Right lobe of liver (tissue), 4 donors: ENCODE measurements around the gene NANS.

Source experiments
- CTCF ChIP-seq, 4 donors: fragments of 200-600 bp in 3 of 4; fragments of 450-650 bp in 1 of 4; IDR thresholded peaks; one replicate each; pipeline versions ENCODE4 v1.5.1 to v1.8.0; 2016 to 2022; ENCODE audit warnings: antibody characterized with exemption in 4 of 4, mild to moderate bottlenecking in 2 of 4
- POLR2A ChIP-seq: fragments of 450-650 bp; IDR thresholded peaks from one replicate; pipeline ENCODE4 v1.6.1; 2017; ENCODE audit warnings: antibody characterized with exemption, mild to moderate bottlenecking
- donor health status: DM: no; HTN: no; CAD: no.
- donor health status: DM: no; HTN: no; CAD: no.
- donor health status: DM: no; HTN: yes; CAD: no.

GRCh38 chr9:98099898-98100297 lies 43.4 kb downstream of the NANS start:
- TF ChIP-seq CTCF (IDR thresholded peaks at IDR 0.05) (no peak), POLR2A (no peak)
